ENCODE results near the gene HPSE2. TPM values are rescaled to one million over a fixed set of nuclear protein-coding genes. Genes with fewer than 3 reads are reported as not detected.
"Not testable (repeated sequence)": the region's sequence is repeated elsewhere in the genome, so short reads cannot be mapped to it uniquely, and the experiment has no call there.

The HPSE2 gene
- total RNA-seq, 1 donor from 2014 or later: 0.16 TPM

- intact Hi-C loops (cut with DNase I): no loop called here
Measured at GRCh38 chr10:98599032-98599610, 636.5 kb downstream of the HPSE2 start.

DNA sequence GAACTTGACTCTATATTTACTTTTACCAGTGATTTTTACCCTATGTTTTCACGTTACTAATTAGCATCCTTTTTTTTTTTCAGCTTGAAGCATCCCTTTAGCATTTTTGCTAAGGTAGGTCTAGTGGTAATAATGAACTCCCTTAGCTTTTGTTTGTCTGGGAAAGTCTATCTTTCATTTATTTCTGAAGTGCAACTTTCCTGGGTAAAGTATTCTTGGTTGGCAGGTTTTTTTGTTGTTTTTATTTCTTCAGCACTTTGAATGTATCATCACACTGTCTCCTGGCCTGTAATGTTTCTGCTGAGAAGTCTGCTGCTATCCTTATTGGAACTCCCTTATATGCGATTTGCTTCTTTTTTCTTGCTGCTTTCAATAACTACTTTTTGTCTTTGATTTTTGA, 639.2 kb downstream of the HPSE2 start:
- intact Hi-C loops (cut with DNase I): no loop called here
- no peak for DNase-seq (ENCODE audit: low spot score)

More at GRCh38 chr10:98599032-98599610, 636.5 kb downstream of the HPSE2 start:
- DNase-seq (ENCODE audit: low spot score): no peak

DNA sequence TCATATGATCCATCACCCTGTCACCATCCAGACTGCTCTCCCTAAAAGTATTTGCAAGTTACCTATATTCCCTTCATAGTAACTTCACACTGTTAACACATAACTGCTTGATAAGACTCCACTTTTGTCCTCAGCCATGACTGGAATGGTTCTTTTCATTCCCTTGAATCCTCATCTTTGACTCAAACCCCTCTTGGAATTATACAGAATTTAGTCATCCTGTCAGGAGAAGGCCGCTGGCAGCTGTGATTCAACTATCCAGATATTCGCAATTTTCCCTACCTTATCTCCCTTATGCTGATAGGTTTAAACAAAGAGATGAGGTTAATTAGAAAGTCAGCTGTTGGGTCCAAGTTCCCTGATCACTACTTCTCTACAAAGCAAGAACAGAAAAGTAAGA, 646.0 kb downstream of the HPSE2 start:
- DNase-seq (ENCODE audit: low spot score): no peak
- intact Hi-C loops (cut with DNase I): no loop called here

- intact Hi-C loops (cut with DNase I): no loop called here
- no peak for DNase-seq (ENCODE audit: low spot score)
Measured at GRCh38 chr10:98589007-98589406, 646.6 kb downstream of the HPSE2 start.

GRCh38 chr10:98587156-98587837, 648.4 kb downstream of the HPSE2 start:
- DNase-seq (ENCODE audit: low spot score): no peak
- intact Hi-C loops (cut with DNase I): no loop called here

DNA sequence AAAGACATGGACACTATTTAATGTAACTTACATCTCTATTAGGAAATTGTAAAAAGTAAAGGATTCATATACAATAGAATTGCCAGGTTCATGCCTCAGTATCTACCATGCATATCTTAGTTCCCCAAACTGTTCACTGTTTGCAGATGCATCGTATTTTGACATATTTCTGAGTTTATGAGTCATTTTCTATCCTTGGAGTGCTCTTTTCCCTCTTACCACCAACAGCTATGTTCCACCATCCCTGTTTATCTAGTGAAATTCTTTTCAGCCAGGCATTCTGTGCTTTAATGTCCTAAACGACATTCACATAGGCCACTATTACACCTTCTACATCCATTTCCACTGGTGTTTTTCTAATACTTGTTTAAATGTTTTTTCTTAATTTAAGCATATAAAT, 649.6 kb downstream of the HPSE2 start:
- intact Hi-C loops (cut with DNase I): no loop called here
- no peak for DNase-seq (ENCODE audit: low spot score)

DNA sequence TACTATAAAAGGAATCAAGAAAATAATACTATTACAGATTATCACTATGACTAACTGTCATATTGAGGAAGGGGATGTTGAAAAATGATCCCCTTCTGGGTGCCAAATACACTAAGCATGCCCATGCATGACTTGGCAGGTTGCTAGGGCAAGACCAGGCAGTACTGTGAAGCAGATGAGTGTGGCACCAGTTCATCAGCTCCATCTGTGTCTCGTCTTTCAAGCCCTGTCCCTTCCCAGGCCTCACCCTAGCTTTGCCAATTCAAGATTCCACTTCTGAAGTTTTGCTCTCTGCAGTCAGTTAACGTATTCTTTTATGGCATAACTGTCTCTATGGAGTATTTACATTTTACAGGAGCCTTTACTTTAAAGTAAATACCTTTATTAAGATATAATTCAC, 653.3 kb downstream of the HPSE2 start:
- no peak for DNase-seq (ENCODE audit: low spot score)
- intact Hi-C loops (cut with DNase I): no loop called here

GRCh38 chr10:98577578-98577977, 658.1 kb downstream of the HPSE2 start:
- DNase-seq (ENCODE audit: low spot score): no peak
- intact Hi-C loops (cut with DNase I): no loop called here

- DNase-seq (ENCODE audit: low spot score): no peak
- intact Hi-C loops (cut with DNase I): no loop called here
Measured at GRCh38 chr10:98577168-98577567, 658.5 kb downstream of the HPSE2 start.

- no peak for DNase-seq (ENCODE audit: low spot score)
- intact Hi-C loops (cut with DNase I): no loop called here
Measured at GRCh38 chr10:98576096-98576495, 659.6 kb downstream of the HPSE2 start.

DNA sequence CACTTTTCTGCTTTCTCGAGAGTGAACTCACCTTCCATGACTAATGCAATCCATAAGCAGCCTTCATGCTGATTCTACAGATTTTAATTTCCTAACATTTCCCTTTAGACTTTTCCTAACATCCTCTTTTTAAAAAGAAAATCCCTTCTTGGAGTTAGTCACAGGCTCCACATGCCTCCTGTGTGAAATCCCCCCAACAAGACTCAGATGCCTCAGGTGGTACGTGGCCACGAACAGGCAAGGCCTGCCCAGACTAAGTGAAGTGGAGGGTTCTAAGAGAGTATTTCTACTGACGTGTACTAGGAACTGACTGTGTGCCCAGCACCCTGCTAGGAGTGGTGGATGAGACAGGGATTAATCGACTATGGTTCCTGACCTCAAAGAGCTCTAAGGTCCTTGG, 663.1 kb downstream of the HPSE2 start:
- intact Hi-C loops (cut with DNase I): no loop called here
- DNase-seq (ENCODE audit: low spot score): no peak

DNA sequence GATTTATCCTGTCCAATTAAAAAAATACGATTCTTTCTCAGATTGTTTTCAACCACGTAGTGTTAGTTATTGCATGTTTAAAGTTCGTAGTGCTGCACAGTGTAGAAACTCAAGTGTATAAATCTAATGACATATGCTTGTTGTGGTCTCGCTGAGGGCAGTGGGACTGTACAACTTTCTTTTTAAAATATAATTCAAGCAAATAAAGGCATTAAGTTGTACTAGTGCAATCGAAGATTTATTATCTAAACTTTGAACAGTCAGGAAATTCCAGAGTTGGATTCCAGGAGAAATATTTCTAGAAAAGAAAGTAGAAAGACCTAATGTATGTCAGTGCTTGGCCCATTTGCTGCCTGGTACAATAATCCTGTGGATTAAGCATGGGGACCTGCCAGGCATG, 664.8 kb downstream of the HPSE2 start:
- DNase-seq (ENCODE audit: low spot score): no peak
- intact Hi-C loops (cut with DNase I): no loop called here

- DNase-seq (ENCODE audit: low spot score): no peak
Measured at GRCh38 chr10:98569853-98570252, 665.8 kb downstream of the HPSE2 start.

DNA sequence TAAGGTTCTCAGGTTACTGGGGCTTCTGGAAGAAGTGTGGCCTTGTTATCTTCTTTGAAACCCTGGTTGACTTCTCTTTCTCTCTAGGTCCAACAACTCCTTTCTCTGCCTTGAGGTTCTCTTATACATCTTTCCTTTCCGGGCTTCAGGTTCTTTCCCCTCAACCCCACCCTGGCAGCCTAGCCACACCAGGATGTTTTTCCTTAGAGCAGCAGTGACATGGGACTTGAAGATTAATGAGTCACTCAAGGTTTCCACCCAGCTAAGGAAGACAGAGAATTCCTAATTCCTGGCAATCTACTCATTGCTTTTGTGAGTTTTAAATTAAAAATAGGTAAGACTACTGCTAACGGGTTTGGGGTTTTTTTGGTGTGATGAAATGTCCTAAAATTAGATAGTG, 667.1 kb downstream of the HPSE2 start:
- intact Hi-C loops (cut with DNase I): no loop called here
- no peak for DNase-seq (ENCODE audit: low spot score)

More at GRCh38 chr10:98569853-98570252, 665.8 kb downstream of the HPSE2 start:
- intact Hi-C loops (cut with DNase I): no loop called here

DNA sequence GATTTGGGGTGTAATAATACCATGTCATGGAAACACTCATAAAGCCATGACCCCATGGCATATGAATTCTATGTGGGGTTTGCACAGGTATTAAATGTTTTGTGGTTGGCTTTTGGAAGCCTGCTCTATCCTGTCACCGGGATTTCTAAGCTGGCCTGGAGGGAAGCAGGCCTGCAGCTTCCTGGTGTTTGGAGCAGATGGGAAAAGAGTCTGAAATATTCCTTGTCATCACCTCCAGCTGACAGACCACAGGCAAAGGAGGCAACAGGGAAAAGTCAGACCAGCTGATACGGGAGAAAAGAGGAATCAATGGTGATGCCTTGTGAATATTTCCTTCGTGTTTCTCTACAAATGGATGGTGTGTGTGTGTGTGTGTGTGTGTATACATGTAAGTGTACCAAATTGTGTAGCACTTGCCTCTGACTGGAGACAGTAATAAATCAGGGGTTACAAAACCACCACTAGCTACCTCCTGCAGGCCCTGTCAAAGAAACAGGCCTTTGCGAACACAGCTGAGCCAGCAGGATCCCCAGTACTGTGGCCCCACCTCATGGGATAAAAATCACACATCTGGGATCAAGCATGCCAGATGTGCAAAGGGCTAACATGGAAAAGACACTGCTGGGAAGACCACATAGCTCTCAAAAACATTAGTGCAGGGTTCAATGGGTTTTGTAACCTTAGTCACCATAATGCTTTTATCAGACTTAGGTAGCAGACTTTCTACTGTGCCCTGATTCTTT, 668.1 kb downstream of the HPSE2 start:
- DNase-seq (ENCODE audit: low spot score): no peak
- intact Hi-C loops (cut with DNase I): no loop called here

- intact Hi-C loops (cut with DNase I): no loop called here
- DNase-seq (ENCODE audit: low spot score): no peak
Measured at GRCh38 chr10:98563811-98564210, 671.8 kb downstream of the HPSE2 start.

DNA sequence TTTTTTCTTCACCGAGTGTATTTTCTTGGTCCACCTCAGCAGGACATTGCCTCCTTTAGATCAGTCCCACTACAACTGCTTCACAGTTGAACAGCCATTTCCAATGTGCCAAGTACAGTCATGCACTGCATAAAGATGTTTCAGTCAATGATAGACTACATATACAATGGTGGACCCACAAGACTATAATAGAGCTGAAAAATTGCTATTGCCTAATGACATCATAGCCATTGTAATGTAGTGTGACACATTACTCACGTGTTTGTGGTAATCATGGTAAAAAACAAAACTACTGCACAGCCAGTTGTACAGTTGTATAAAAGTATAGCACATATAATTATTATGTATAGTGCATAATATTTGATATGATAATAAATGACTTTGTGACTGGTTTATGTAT, 675.1 kb downstream of the HPSE2 start:
- intact Hi-C loops (cut with DNase I): no loop called here
- no peak for DNase-seq (ENCODE audit: low spot score)

DNA sequence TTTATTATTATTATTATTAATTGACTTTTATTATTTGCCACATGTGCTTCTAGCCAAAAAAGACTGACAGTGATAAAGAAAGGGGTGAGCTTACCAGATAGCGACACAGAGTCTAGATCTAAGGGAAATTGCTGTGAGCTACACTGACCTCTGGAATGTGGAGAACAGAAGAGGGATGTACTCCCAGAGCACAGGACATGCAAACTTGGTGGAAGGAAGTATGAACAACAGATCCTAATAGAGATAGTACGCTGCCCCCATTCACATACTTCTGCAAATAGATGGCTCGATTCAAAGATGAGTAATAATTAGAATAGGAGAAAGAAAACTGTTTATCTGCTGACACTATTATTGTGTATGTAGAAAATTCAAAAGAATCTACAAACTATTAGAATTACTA, 679.6 kb downstream of the HPSE2 start:
- intact Hi-C loops (cut with DNase I): no loop called here

DNA sequence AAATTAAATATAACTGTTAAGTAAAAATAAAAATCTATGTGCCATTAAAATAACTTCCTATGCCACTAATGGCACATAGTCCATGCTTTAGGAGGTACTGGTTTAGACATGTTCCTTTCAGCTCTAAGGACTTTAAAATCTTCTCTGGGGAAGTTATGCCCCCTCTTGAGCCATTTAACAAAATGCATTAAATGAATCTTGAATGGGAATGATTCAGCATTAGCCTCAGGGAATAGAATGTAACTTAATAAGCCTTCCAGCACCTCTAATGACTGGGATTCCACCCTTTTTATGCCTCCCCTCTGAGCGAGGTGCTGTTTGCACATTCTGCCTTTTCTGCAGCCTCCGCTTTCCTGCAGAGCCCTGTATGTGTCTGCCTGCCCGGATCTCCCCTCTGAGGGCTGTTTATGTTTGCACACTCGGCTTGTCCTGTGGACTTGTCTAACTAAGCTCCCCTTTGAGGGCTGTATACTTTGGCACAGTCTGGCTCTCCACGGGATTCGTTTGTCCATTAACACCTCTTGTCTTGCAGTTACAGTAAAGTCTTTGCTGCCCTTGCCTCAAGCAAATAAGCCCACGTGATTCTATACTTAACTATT, 680.5 kb downstream of the HPSE2 start:
- intact Hi-C loops (cut with DNase I): no loop called here
- DNase-seq (ENCODE audit: low spot score): no peak

More for the DNA sequence above, 679.6 kb downstream of the HPSE2 start:
- DNase-seq (ENCODE audit: low spot score): no peak

- DNase-seq (ENCODE audit: low spot score); intact Hi-C loops (cut with DNase I): not testable (repeated sequence)
Measured at GRCh38 chr10:98541561-98541960, 694.1 kb downstream of the HPSE2 start.

DNA sequence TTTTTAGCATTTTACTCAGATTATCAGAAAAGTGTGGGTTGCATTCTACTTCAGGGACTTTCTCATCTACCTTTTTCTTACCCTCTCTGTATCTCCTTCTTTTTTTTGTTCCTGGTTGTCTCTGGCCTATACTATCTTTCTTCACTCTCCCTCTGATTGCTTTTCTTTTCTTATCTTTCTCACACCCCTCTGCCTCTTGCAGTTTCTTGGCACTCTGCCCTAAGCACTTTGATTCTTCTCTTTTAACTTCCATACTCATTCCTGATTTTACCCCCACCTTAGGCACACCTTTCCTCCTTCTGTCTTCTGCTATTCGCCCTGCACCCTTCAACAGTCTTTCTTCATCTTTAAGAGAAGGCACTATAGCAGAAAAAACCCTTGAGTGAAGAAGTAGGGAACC, 696.1 kb downstream of the HPSE2 start:
- no peak for DNase-seq (ENCODE audit: low spot score)
- intact Hi-C loops (cut with DNase I): no loop called here
